CD4-positive, alpha-beta T cell treated with Interleukin-4 for 1 hour (primary cell): ENCODE results near the gene KIRREL3.

Experiments
- DNase-seq, 2 donors: peaks; one replicate each; pipeline ENCODE4 v3.0.0-alpha.2; 2020 to 2022

The KIRREL3 gene

DNA sequence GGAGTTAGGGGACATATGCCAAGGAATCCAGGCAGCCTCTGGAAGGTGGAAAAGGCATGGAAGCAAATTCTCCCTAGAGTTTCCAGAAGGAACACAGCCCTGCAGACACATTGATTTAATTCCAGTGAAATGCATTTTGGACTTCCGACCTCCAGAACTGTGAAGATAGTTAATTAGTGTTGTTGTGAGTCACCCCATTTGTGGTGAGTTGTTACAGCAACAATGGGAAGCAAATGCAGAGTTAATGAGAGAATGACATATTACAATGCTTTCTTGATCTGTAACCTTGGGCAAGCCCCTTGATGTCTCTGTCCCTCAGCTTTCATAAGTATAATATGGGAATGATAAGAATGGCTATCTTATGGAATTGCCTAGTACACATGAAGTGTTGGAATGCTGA is 178.7 kb downstream of the KIRREL3 start:
- no peak for DNase-seq

DNA sequence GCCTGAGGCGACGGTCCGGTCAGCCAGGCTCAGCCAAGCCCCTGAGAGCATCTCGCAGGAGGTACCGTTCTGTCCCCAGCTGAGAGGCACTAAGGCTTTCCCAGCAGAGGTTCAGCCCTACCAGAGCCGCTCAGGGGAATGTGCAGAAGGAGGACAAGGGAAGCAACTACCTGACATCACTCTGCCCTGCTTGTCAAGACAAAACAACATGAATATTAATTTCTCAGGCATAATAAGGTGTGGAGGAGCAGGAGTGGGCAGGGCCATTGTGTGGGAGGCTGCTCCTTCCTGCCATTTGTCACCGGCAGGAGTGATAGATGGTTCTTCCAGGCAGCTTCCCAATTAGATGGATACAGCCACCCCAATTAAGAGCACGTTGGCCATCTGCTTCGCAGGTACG is 181.4 kb downstream of the KIRREL3 start:
- DNase-seq, result no peak

DNA sequence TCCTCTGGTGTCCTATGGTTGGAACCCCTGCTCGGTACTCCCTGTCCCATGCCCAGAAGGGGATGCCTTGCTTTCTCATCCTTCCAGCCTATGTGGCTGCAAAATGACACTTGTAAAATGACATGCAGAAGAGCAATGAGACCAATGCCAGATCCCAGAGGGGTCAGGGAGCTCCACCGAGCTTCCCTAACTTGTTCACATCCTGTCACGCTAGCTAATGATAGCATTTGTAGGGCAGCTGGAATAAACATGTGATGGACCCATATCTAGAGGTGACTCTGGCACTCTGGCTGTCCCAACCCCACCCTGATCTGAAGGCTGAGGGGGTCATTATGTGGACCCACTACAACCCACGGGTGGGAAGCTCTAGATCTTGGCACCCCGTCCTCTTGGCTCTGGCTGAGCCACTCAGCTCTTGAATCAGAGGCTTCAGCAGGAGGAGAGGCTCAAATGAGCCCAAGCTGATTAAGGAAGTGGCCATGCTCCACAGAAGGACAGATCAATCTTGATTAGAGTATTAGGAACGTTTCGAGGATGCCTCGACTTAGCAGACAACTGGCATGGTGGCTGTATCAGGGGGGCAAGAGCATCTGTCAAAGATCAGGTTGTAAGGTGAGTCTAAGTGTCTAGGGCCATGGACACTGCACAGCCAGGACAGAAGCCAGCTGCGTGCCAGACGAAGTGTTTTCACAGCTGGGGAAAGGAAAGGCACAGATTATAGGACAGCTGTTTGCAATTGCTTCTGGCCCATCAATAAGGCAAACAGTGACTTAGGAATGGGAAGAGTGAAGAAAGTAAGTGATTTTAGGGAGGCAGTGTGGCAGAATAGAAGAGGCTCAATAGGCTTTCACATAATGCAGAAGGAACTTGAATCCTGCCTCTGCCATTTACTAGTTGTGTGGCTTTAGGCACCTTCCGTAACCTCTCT is 182.8 kb downstream of the KIRREL3 start:
- DNase-seq, result no peak

DNA sequence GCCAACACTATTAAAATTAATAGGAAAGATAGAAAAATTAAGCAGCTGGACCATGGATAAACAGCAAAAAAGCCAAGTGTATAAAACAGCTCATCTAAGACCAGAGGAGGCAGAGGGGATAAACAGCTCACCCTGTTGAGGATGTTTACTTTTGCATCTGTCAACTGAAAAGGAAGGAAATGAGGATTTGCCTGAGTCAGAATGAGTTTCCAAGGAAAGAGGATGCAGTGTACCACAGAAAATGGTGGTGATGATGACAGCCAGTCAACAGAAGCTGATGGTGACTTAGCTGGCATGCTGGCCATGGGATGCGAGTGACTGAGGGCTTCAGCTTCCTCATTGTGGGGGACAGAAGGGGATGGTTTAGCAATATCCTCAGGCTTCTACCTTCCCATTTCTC is 183.5 kb downstream of the KIRREL3 start:
- DNase-seq, result no peak

DNA sequence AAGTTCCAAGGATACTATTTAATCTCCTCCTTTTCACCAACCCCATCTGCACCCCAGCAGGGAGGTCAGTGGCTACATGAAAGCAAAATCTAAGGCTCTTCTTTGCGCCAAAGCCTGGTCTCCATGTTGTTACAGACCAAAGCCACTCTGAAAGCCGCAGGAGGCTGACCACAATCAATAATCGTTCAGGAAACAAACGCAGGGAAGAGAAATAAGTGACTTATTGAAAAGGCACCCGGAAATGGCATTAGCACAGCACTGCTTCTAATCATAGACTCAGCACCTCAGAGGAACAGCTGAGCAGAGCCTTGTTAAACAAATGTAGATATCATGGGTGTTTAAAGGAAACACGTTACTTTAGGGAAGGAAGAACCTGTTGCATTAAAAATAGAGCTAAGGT is 183.9 kb downstream of the KIRREL3 start:
- DNase-seq, result no peak

DNA sequence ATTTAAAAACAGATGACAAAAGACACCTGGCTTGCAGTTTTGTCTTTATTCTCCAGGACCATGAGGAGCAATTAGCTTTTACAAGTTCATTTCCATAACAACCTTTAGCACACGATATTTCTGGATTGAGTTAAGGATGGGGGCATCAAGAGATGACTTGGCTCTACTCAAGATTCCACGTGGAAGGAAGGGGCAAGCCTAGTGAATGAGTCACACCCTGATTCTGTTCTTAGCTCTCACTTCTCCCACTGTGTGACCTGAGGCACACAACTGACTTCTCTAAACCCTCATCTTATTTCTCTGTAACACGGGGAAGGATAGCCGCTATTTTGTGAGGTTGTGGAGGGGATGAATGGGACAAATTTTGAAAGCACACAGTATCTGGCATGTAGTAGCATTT is 185.5 kb downstream of the KIRREL3 start:
- no peak for DNase-seq

DNA sequence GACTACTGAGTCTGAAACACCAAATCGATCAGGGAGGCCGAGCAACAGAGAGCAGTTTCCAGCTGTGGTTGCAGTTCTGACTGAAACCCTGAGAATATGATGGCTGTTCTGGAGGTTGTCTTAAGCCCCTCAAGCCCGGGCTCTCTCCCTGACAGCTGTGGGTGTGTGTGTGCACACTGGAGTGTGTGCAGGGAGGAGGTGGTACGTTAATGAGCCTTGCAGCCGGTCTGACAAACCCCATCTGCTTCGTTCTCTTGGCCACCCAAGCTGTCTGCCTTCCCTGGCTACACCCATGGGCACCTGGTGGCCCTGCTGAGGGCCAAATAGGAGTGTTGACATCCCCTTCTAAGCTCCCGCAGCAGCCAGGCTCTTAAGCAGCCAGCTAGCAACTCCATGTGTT is 189.8 kb downstream of the KIRREL3 start:
- no peak for DNase-seq

DNA sequence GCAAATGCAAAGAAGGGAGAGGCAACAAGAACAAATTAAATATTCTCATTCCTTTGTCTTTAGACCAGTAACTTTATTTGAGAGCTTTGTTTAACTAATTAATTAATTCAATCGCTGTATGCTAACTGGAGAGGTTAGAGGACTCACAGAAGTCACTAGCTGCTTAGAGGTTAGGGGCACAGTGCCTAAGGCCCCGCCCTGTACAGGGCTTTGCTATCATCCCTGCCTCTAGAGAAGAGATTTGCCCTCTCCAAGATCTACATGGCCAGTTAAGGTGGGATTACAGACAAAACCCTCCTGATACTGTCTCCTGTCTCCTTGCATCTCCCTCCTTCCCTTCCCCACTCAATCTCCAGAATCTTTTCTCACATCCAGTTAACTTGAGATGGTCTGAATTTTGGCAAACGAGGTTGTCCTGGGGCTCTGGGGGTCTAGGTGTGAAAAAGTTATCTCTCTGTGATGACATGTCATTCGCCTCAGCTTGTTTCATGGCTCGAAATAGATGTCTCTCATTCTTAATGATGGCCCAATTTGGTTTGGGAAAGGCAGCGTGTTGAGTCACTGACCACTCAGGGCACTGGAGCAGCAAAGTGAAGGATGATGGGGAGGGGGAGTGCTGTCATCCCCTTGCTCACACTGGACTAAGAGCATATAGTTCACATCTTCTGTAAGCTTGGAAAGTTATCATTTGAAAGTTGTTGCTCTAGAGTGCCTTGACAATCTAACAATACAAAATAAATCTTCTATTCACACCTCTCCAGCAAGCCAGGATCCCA is 190.9 kb downstream of the KIRREL3 start:
- DNase-seq, result no peak

DNA sequence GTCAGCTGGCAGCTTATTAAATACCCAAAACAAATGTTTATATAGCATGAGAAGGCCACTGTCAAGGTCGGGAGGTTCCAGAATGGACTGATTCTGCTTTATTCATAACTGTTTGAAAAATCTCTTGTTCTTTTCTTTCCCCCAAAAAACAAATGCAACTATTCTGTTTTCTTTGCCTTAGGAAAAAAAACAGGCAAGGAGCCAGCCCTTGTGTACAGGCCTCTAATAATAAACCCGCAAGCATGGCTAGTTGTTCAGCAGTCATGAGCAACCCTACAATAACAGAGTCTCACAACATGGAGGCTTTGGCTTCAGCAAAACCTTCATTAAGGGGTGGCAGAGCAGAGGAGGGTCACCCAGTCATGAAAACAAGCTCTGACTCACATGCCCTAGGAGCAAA is 191.7 kb downstream of the KIRREL3 start:
- DNase-seq, result no peak

DNA sequence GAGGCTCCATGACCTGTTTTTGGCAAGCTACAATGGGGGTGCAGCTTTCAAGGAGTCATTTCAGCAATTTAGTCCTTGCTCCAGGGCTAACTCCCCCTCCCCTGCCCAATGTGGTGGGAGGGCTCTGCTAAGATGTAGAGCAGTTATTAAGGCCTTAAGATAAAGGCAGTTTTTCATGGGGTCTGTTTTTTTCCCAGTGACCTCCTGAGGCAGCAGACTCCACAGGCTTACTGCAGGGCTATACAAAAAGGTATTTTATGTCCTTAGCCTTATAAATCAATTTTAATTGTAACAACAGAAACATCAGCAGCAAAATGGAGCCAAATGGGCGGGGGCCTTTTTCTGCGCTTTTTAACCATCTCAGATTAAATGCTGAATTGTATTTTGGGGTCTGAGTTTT is 192.3 kb downstream of the KIRREL3 start:
- DNase-seq, result no peak

DNA sequence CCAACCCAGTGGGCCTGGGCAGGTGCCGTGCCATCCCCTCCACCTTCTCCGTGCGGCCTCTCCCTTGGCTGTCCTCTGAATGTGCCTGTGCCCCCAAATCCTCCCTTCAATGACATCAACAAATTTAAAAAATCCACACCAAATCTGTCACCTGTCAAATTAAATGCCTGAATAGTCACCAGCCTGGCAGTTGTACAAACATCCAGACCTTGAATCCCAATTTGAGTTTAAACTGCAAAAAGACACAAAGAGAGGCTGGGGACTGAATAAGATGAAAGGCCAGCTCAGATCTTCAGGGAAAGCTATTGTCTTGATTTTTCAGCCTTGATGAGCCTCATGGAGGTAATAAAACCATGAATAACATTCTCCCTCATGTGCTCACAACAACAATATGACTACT is 194.7 kb downstream of the KIRREL3 start:
- DNase-seq, result no peak

DNA sequence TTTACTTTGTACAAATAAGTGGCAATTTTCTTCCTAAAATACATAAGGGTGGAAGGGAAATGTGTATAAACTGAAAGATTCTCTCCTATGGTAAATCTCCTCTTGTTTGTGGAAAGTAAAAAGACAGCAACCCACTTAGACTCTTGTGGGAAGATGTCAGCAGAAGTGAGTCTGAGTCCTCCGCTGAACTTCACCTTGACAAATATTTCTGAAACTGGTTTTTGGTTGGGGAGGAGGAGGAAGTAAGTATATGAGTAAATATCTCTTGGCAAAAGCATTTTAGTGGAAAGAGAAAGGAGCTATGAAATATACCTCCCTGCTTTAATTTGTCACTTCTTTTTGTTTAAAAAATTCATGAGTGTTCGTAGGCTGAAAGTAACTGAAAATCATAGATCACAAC is 196.2 kb downstream of the KIRREL3 start:
- DNase-seq, result no peak

DNA sequence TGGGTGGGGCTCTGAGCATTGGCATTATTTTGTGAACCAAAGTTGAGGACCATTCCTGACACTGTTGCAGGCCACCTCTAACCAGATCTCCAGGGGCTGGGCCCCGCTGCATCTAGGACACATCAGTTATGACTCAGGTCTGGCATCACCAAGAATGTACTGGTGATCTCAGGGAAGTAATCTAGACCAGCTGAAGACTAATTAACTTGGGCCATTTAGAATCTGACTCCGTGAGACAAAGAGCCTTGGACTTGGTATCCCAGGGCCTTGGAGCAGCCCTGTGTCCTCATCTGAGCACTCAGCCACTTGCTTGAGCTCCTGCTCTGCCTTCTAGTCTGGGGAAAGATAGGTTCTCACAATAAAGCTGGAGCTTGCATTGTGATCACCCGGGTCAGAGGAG is 200.6 kb downstream of the KIRREL3 start:
- no peak for DNase-seq

DNA sequence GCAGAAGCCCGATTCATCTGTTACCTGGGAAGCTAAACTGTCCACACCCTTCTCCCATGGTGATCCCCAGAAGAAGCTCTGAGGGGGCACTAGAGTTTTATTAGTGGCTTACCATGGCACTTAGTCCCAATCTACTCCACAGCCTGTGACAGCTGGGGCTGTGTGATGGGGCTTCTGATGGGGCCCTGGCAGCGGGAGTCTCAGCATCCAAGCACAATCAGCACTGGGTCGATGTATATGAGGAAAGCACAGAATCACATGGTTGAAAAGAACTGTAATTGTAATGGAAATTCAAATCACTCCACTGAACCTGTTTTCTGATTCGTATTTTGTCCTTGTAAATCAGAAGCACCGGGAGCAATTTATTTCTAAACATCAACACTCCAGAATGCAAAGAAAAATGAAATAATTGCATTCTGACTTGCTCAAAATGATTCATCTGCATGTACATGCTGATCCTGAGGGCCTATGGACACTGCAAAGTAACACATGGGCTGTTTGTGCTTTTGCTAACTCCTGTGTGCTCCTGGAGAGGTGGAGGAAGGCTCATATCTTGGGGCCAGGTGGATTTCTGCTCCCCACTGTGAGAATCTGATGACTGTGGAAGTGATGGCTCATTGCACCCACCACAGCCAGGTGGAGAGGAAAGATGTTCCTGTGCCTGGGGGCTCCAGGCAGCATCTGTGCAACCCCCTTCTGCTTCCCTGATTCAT is 203.0 kb downstream of the KIRREL3 start:
- no peak for DNase-seq

DNA sequence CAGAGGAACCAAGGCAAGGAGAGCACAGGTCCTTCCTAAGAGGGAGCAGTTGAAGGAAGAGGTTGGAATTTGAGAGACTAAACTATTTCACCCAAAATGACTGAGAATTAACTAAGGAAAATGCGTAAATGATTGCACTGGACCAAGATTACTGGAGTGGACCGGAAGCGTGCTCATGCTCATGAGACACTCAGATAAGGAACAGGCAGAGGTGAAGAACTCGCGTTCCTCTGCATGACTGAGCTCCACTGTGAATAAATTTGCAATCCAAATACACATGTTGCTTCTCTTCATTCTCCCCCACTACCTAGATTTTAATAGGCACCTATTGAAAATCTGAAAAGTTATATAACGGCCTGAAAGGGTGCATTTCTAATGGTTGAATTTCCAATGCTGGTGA is 207.0 kb downstream of the KIRREL3 start:
- DNase-seq, result no peak

DNA sequence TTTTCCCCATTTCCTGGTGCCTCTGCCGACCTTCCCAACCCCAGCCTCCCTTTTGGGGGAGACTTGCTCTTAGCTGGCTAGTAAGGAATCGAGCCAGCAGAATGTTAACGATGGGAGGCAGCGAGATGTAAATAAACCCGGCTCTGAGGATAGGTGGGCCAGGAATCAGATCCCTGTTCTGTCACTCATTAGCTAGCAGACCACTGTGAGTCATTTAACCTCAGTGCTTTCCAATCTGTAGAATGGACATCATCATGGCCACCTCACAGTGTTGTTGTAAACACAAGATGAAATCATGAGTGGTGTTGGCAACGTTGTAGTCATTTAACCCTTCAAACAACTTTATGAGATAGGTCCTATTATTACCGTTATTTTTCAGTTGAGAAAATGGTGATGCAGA is 208.6 kb downstream of the KIRREL3 start:
- DNase-seq, result no peak

DNA sequence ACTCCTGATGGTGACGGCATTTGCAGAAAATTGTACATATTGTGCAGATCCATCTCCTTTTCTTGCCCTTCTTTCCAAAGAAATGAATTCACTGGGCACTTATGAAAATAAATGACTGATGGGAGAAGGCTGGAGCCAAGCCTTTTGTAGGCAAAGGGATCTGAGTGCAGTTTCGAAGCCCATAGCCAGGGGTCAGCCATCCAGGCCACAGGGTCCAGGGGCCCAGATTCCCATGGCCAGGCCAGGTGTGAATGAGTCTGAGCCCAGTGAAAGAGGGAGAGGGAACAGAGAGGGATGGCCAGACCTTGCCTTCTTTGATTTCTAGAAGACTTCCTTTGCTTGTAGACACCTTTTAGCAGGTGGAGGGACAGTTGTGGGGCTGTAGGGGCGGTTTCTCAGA is 209.1 kb downstream of the KIRREL3 start:
- DNase-seq, result no peak

DNA sequence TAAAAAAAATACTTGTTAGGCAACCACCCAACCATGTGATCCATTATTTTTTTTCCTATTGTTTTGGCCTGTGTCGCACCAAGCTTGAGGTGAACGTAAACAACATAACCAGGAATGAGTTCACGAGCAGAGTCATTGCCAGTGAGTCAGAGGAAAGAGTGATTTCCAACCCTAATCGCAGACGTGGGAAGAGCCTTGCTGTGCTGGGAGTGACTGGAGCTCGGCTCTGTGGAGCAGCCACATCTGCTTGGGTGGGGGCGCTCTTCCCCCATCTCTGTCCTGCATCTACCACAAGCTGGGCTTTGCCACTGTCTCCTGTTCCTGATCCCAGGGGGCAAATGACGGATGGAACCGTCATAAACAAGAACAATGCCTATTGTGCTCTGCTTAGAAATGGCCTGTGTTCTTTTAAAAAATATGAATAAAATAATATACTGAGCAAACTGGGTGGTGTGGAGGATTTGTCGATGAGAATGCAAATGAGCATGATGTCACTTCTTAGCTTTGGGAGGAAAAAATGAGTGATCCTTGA is 210.0 kb downstream of the KIRREL3 start:
- no peak for DNase-seq

DNA sequence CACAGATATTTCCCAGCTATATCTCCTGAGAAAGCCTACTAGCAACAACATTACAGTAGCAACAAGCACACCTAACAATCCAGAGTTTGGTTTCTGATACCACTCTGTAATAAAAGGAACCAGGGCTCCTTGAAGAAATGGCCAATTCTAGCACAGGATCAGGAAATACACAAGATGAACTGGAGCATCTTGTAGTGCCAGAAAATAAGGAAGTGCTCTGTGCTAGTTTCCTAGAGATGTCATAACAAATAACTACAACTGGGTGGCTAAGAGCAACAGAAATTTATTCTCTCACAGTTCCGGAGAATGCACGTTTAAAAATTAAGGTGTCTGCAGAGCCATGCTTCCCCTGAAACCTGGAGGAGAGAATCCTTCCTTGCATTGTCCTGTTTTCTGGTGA is 217.8 kb downstream of the KIRREL3 start:
- DNase-seq, result no peak

DNA sequence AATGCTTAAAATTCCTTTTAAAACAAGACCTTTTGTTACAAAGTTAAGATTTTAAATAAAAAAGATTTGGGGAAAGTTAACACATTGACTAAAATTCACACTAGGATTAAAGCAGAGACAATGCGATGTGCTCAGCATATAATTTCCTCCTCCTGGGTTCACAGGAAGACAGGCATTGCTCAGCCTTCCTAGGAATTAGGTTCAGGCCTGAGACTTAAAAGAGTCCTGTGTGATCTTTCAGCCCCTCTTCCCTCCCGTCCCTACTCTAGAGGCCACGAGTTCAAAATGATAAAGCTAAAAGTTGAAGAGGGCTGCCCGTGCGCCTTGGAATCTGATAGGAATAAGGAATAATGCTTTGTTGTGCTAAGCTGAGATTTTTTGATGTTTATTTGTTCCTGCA is 218.6 kb downstream of the KIRREL3 start:
- DNase-seq, result no peak

DNA sequence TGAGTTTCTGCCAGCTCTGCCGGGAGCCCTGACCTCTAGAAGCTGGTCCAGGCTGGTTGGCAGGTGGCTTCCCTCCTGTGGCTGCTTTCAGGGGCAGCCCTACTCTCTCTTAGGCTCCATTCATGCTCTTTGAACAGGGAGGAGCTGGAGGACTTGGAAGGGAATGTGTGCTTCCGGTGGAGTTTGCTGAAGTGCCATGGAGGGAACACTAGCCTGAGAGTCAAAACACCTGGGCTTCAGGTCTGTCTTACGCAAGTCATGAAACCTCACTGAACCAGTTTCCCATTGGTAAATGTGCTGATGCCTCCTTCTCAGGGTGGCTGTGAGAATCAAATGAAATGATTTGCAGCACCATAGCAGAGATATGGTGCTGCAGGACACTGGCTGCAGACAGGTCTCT is 224.5 kb downstream of the KIRREL3 start:
- no peak for DNase-seq

DNA sequence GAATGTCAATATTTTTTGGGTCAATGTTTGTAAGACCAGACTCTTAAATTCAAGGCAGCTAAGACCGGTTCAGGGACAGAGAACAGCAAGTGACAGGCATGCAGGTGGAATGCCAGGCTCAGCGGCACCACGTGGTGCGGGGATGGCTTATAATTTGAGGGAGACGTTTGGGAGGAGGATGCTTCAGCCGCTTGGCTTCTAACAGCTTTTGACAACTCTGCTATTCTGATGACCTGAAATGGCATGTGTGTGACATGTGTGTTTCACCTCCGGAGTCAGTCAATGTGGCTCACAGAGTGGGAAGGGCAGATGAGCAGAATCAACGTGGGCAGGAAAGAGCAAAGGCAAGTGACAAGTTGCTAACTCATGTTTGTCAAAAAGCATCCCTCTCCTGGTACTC is 228.3 kb downstream of the KIRREL3 start:
- no peak for DNase-seq

DNA sequence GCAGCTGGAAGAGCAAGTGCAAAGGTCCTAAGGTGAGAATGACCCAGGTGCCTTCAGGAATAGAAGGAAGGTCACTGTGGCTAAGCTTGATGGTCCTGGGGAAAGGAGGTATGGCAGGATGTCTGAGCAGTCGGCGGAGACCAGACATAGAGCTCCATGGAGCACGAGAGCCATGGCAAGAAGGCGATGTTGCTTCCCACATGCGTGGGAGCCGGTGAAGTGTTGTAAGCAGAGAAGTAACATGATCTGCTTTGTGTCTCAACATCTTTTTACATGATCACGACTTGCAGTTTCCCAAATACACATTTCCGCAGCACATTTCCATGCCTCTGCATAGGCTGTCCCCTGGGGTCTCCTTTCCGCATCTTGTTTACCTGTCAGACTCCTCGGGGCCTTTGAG is 231.9 kb downstream of the KIRREL3 start:
- DNase-seq, result no peak
